ENCODE measurements around the gene HLA-E. TPM values are rescaled to one million over a fixed set of nuclear protein-coding genes. Genes with fewer than 3 reads are reported as not detected.

The HLA-E gene
- total and polyA plus RNA-seq, 2 of the 13 experiments (the other 11 are each of a cell fraction or from before 2014, with no cell fraction given), result 45.2 to 90.4 TPM

- no peak for DNase-seq (ENCODE audit: low spot score)
- intact Hi-C loops (cut with micrococcal nuclease; ENCODE audit: unreplicated experiment) (no loop called here), in situ Hi-C loops (cut with HindIII; ENCODE audit: extremely low pct_ligation_motif_present, low pct_unique_long_range_greater_than_20kb) (loop anchor here (25.0 kb wide), 1 partner anchor 628 kb away; no protein-coding TSS in a partner anchor)
- Histone ChIP-seq H3K9me3 (ENCODE audit: low read length) (no peaks in the 10 kb centered on the region), H3K4me2 (ENCODE audit: low read depth, low read length) (no peak overlapping the region), H2AFZ (ENCODE audit: low read length) (no peak overlapping the region), H3K36me3 (replicated peaks in 1 of 2; ENCODE audit: control insufficient read depth in 1 of 2, insufficient read depth in 2 of 2, low read length in 2 of 2) (no peaks in the 10 kb centered on the region), H3K27me3 (ENCODE audit: control insufficient read depth in 1 of 2, insufficient read depth in 2 of 2, low read length in 2 of 2) (peaks cover 8 to 77% of the 10 kb centered on the region in 2 experiments; a peak in 4 of 5 replicates), H3K27ac (ENCODE audit: extremely low read length, insufficient read depth, low read length) (no peak overlapping the region), H3K4me3 (replicated peaks in 1 of 3; ENCODE audit: insufficient read depth in 1 of 3, low read depth in 2 of 3, low read length in 3 of 3) (no peak overlapping the region), H4K20me1 (ENCODE audit: insufficient read depth, low read length) (peaks cover 4% of the 10 kb centered on the region; the same call in 1 of the 2 replicates), H3K9ac (ENCODE audit: insufficient read depth, low read depth, low read length) (no peak overlapping the region), H3K4me1 (ENCODE audit: insufficient read depth, low read length) (peaks cover 7% of the 10 kb centered on the region), H3K79me2 (ENCODE audit: insufficient read depth, low read length) (no peaks in the 10 kb centered on the region)
- WGBS (ENCODE audit: low lambda C conversion rate), result 0% methylated on average over 1 of the region's 1 CpG
- POLR2A ChIA-PET, result no interaction called here
- ATAC-seq, result no peak
- CTCF ChIA-PET (ENCODE audit: low intra/inter-chr PET ratio, low total read pairs), result no interaction called here
- no peak for FAIRE-seq
- BruUV-seq (replicated peaks), result no TSS peak
- no peak for TF ChIP-seq PRDM15 (CRISPR knock-in tag; IDR thresholded peaks at IDR 0.05)
- TF ChIP-seq HMGXB4 (CRISPR knock-in tag; IDR thresholded peaks at IDR 0.05; ENCODE audit: borderline replicate concordance in 1 of 2, low read depth in 1 of 2), result no peak
- no peak for TF ChIP-seq MED8 (CRISPR knock-in tag; IDR thresholded peaks at IDR 0.05; ENCODE audit: insufficient replicate concordance)
- TF ChIP-seq ZNF432 (CRISPR knock-in tag; IDR thresholded peaks at IDR 0.05; ENCODE audit: borderline replicate concordance), result no peak
- no peak for TF ChIP-seq ZNF567 (CRISPR knock-in tag; IDR thresholded peaks at IDR 0.05; ENCODE audit: borderline replicate concordance)
- no peak for TF ChIP-seq ZNF724P (CRISPR knock-in tag; IDR thresholded peaks at IDR 0.05; ENCODE audit: borderline replicate concordance)
- TF ChIP-seq ZNF598 (CRISPR knock-in tag; IDR thresholded peaks at IDR 0.05; ENCODE audit: borderline replicate concordance), result no peak
- no peak for TF ChIP-seq ZFAT (CRISPR knock-in tag; conservative IDR thresholded peaks at IDR 0.05)
- no peak for TF ChIP-seq ARHGAP35 (CRISPR knock-in tag; IDR thresholded peaks at IDR 0.05; ENCODE audit: borderline replicate concordance)
- TF ChIP-seq HNRNPK (IDR thresholded peaks at IDR 0.05; ENCODE audit: low read depth, low read length, poor library complexity, severe bottlenecking), result no peak
- no peak for TF ChIP-seq ZNF597 (CRISPR knock-in tag; IDR thresholded peaks at IDR 0.05)
- TF ChIP-seq, protein P1, sequence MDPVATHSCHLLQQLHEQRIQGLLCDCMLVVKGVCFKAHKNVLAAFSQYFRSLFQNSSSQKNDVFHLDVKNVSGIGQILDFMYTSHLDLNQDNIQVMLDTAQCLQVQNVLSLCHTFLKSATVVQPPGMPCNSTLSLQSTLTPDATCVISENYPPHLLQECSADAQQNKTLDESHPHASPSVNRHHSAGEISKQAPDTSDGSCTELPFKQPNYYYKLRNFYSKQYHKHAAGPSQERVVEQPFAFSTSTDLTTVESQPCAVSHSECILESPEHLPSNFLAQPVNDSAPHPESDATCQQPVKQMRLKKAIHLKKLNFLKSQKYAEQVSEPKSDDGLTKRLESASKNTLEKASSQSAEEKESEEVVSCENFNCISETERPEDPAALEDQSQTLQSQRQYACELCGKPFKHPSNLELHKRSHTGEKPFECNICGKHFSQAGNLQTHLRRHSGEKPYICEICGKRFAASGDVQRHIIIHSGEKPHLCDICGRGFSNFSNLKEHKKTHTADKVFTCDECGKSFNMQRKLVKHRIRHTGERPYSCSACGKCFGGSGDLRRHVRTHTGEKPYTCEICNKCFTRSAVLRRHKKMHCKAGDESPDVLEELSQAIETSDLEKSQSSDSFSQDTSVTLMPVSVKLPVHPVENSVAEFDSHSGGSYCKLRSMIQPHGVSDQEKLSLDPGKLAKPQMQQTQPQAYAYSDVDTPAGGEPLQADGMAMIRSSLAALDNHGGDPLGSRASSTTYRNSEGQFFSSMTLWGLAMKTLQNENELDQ (CRISPR knock-in tag; IDR thresholded peaks at IDR 0.05; ENCODE audit: borderline replicate concordance), result no peak
Measured at GRCh38 chr6:30459145-30459544, 30.2 kb upstream of the HLA-E start.
